HEK293 (cell line): ENCODE data around the gene SCN8A.

Experiments used
- CTCF ChIP-seq: fragments of 450-650 bp; formaldehyde crosslinking; IDR thresholded peaks from 2 replicates; pipeline ENCODE4 v1.5.1; 2016; ENCODE audit warnings: missing biosample characterization, missing genetic modification characterization
- PRDM2 ChIP-seq: fragments of 450-650 bp; formaldehyde crosslinking; IDR thresholded peaks from 2 replicates; pipeline ENCODE4 v1.5.1; 2016; ENCODE audit warnings: missing biosample characterization, missing genetic modification characterization, borderline replicate concordance
- TCF7L2 ChIP-seq: IDR thresholded peaks from 2 replicates; pipeline ENCODE4 v1.6.1; 2011; ENCODE audit warnings: low read depth, mild to moderate bottlenecking, inconsistent platforms, low read length, moderate library complexity, borderline replicate concordance
- ZBTB1 ChIP-seq: fragments of 450-650 bp; formaldehyde crosslinking; IDR thresholded peaks from 2 replicates; pipeline ENCODE4 v1.5.1; 2016; ENCODE audit warnings: missing biosample characterization, missing genetic modification characterization
- ZNF239 ChIP-seq: fragments of 450-650 bp; formaldehyde crosslinking; IDR thresholded peaks from 2 replicates; pipeline ENCODE4 v1.5.1; 2016; ENCODE audit warnings: missing biosample characterization, missing genetic modification characterization
- ZNF747 ChIP-seq: fragments of 450-650 bp; formaldehyde crosslinking; IDR thresholded peaks from 2 replicates; pipeline ENCODE4 v1.5.1; 2016; ENCODE audit warnings: missing biosample characterization, missing genetic modification characterization

- TF ChIP-seq CTCF (no peak), ZBTB1 (no peak), ZNF747 (no peak), TCF7L2 (no peak), ZNF239 (tag by site-specific recombination) (no peak), PRDM2 (tag by site-specific recombination) (no peak)
These were observed 34.3 kb downstream of the SCN8A start for GRCh38 chr12:51625370-51625769.
